ENCODE data around the gene BHLHA15.

Gene BHLHA15

GRCh38 chr7:98227939-98228338 is 16.7 kb downstream of the BHLHA15 start:
- H3K4me1 ChIP-seq (ENCODE audit: insufficient read depth, low read length), result no peaks in the 10 kb centered on the region
- H3K27me3 ChIP-seq (ENCODE audit: insufficient read depth, low read length, poor library complexity), result no peaks in the 10 kb centered on the region
- H3K36me3 ChIP-seq (ENCODE audit: insufficient read depth, low read length), result peaks cover 21% of the 10 kb centered on the region
- no peak overlapping the region for H2AFZ ChIP-seq (ENCODE audit: low read depth, low read length)
- no peaks in the 10 kb centered on the region for H3K9me3 ChIP-seq (ENCODE audit: insufficient read depth, low read length, severe bottlenecking)
- no peaks in the 10 kb centered on the region for H3K79me2 ChIP-seq (ENCODE audit: insufficient read depth, low read length)
- no peak overlapping the region for H3K9ac ChIP-seq (ENCODE audit: low read depth, low read length)
- no peak for DNase-seq
- ATAC-seq (ENCODE audit: insufficient read depth, low read depth), result no peak
- no peak overlapping the region for H3K4me2 ChIP-seq (ENCODE audit: insufficient read depth, low read length)
- H3K4me3 ChIP-seq (ENCODE audit: low read depth in 1 of 2, low read length in 2 of 2), result no peak overlapping the region
- no peak for TF ChIP-seq EZH2 (IDR thresholded peaks at IDR 0.05; ENCODE audit: borderline replicate concordance, low read depth, low read length, severe bottlenecking)
- TF ChIP-seq, protein P1, sequence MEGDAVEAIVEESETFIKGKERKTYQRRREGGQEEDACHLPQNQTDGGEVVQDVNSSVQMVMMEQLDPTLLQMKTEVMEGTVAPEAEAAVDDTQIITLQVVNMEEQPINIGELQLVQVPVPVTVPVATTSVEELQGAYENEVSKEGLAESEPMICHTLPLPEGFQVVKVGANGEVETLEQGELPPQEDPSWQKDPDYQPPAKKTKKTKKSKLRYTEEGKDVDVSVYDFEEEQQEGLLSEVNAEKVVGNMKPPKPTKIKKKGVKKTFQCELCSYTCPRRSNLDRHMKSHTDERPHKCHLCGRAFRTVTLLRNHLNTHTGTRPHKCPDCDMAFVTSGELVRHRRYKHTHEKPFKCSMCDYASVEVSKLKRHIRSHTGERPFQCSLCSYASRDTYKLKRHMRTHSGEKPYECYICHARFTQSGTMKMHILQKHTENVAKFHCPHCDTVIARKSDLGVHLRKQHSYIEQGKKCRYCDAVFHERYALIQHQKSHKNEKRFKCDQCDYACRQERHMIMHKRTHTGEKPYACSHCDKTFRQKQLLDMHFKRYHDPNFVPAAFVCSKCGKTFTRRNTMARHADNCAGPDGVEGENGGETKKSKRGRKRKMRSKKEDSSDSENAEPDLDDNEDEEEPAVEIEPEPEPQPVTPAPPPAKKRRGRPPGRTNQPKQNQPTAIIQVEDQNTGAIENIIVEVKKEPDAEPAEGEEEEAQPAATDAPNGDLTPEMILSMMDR (IDR thresholded peaks at IDR 0.05; ENCODE audit: borderline replicate concordance, extremely low read depth, low read length, poor library complexity, severe bottlenecking), result no peak
- no peak overlapping the region for H3K27ac ChIP-seq (ENCODE audit: low read length)
- no peaks in the 10 kb centered on the region for H4K20me1 ChIP-seq (ENCODE audit: insufficient read depth, low read length)

DNA sequence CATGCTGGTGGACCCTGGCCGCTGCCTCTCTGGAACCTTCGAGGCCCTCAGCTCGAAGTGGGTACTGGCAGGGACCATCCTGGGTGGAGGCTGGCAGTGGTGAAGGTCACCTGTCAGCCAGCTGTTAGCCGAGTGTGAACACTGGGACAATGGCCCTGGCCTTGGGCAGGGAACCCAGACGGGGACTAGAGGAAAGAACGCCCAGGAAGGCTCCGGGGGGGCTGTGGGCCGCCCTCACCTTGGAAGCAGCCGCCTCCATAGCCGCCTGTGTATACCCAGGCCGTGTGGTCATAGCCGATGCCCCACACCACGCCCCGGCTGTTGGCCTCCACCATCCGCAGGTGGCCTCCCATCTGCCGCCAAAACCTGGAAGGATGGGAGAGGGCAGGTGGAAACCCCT is 17.6 kb downstream of the BHLHA15 start:
- no peaks in the 10 kb centered on the region for H3K27me3 ChIP-seq (ENCODE audit: insufficient read depth, low read length, poor library complexity)
- no peak for TF ChIP-seq EZH2 (IDR thresholded peaks at IDR 0.05; ENCODE audit: borderline replicate concordance, low read depth, low read length, severe bottlenecking)
- TF ChIP-seq, protein P1 (IDR thresholded peaks at IDR 0.05; ENCODE audit: borderline replicate concordance, extremely low read depth, low read length, poor library complexity, severe bottlenecking), result no peak
- ATAC-seq (ENCODE audit: insufficient read depth, low read depth) (no peak), DNase-seq (no peak)
- H2AFZ ChIP-seq (ENCODE audit: low read depth, low read length), result no peak overlapping the region
- H3K9ac ChIP-seq (ENCODE audit: low read depth, low read length), result no peak overlapping the region
- H3K4me3 ChIP-seq (ENCODE audit: low read depth in 1 of 2, low read length in 2 of 2), result no peak overlapping the region
- H4K20me1 ChIP-seq (ENCODE audit: insufficient read depth, low read length), result no peaks in the 10 kb centered on the region
- H3K27ac ChIP-seq (ENCODE audit: low read length), result no peak overlapping the region
- no peaks in the 10 kb centered on the region for H3K4me1 ChIP-seq (ENCODE audit: insufficient read depth, low read length)
- peaks cover 21% of the 10 kb centered on the region for H3K36me3 ChIP-seq (ENCODE audit: insufficient read depth, low read length)
- no peak overlapping the region for H3K4me2 ChIP-seq (ENCODE audit: insufficient read depth, low read length)
- no peaks in the 10 kb centered on the region for H3K9me3 ChIP-seq (ENCODE audit: insufficient read depth, low read length, severe bottlenecking)
- H3K79me2 ChIP-seq (ENCODE audit: insufficient read depth, low read length), result no peaks in the 10 kb centered on the region

DNA sequence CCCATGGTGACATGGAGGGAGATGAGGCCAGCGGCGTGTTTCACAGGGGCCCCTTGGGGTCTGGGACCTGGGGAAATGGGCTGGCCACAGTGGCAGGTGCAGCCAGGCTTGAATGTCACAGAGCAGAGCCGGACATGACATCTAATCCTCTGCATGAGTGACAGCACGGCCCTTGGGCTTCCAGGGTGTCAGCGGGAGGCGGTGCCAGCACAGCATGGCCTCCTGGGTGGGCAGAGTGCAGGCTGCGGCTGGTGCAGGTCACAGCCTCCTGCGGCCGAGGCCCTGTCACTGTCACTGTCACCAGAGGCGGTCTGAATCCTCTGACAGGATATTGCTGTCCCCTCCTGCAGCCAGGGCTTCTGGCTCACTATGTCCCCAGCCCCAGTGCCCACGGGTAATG is 18.2 kb downstream of the BHLHA15 start:
- no peaks in the 10 kb centered on the region for H3K9me3 ChIP-seq (ENCODE audit: insufficient read depth, low read length, severe bottlenecking)
- no peak overlapping the region for H3K27ac ChIP-seq (ENCODE audit: low read length)
- ATAC-seq (ENCODE audit: insufficient read depth, low read depth) (no peak), DNase-seq (no peak)
- no peaks in the 10 kb centered on the region for H3K79me2 ChIP-seq (ENCODE audit: insufficient read depth, low read length)
- H3K4me2 ChIP-seq (ENCODE audit: insufficient read depth, low read length), result no peak overlapping the region
- no peak overlapping the region for H3K9ac ChIP-seq (ENCODE audit: low read depth, low read length)
- no peak for TF ChIP-seq EZH2 (IDR thresholded peaks at IDR 0.05; ENCODE audit: borderline replicate concordance, low read depth, low read length, severe bottlenecking)
- no peak overlapping the region for H2AFZ ChIP-seq (ENCODE audit: low read depth, low read length)
- H4K20me1 ChIP-seq (ENCODE audit: insufficient read depth, low read length), result no peaks in the 10 kb centered on the region
- H3K4me3 ChIP-seq (ENCODE audit: low read depth in 1 of 2, low read length in 2 of 2), result no peak overlapping the region
- H3K36me3 ChIP-seq (ENCODE audit: insufficient read depth, low read length), result peaks cover 21% of the 10 kb centered on the region
- no peaks in the 10 kb centered on the region for H3K27me3 ChIP-seq (ENCODE audit: insufficient read depth, low read length, poor library complexity)
- H3K4me1 ChIP-seq (ENCODE audit: insufficient read depth, low read length), result no peaks in the 10 kb centered on the region

DNA sequence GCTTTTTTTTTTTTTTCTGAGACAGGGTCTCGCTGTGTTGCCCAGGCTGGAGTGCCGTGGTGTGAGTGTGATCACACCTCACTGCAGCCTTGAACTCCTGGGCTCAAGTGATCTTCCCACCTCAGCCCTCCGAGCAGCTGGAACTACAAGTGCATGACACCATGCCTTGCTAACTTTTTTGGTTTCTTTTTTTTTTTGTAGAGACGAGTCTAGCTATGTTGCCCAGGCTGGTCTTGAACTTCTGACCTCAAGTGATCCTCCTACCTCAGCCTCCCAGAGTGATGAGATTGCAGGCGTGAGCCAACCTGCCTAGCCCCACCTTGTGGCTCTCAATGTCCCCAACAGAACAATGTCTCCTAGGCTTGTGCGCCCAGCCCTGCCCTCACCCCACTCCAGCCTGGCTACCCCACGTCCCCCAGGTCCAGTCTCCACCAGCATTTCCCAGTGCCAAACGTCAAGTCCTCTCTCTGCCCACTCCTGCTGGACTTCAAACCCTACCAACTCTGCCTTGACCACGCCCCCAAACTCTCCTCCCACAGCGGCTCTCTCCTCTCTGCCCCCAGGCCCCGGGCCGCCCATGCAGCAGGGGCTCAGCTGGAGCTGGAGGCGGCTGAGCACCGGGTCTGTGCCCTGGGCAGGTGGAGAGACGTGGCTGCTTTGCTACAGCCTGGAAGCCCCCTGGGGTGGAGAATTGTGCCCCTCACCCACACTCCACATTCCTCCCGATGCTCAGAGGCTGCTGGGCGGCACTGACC is 18.9 kb downstream of the BHLHA15 start:
- Histone ChIP-seq H3K9me3 (ENCODE audit: insufficient read depth, low read length, severe bottlenecking) (no peaks in the 10 kb centered on the region), H3K36me3 (ENCODE audit: insufficient read depth, low read length) (peaks cover 21% of the 10 kb centered on the region), H3K79me2 (ENCODE audit: insufficient read depth, low read length) (no peaks in the 10 kb centered on the region), H3K9ac (ENCODE audit: low read depth, low read length) (no peak overlapping the region), H3K4me2 (ENCODE audit: insufficient read depth, low read length) (no peak overlapping the region), H3K4me1 (ENCODE audit: insufficient read depth, low read length) (no peaks in the 10 kb centered on the region), H3K4me3 (ENCODE audit: low read depth in 1 of 2, low read length in 2 of 2) (no peak overlapping the region), H3K27ac (ENCODE audit: low read length) (no peak overlapping the region), H3K27me3 (ENCODE audit: insufficient read depth, low read length, poor library complexity) (no peaks in the 10 kb centered on the region), H2AFZ (ENCODE audit: low read depth, low read length) (no peak overlapping the region), H4K20me1 (ENCODE audit: insufficient read depth, low read length) (no peaks in the 10 kb centered on the region)
- TF ChIP-seq, protein P1 (IDR thresholded peaks at IDR 0.05; ENCODE audit: borderline replicate concordance, extremely low read depth, low read length, poor library complexity, severe bottlenecking), result no peak
- no peak for TF ChIP-seq EZH2 (IDR thresholded peaks at IDR 0.05; ENCODE audit: borderline replicate concordance, low read depth, low read length, severe bottlenecking)
- ATAC-seq (ENCODE audit: insufficient read depth, low read depth) (no peak), DNase-seq (no peak)
